OCI-LY1 (cell line): Measurements from ENCODE around the gene CCND1.

ENCODE experiments used
- H2AFZ ChIP-seq: fragments of 200-600 bp; sonication (generic), shearing (Covaris generic); 2 replicates; pipeline ENCODE4 v1.6.0; 2014; ENCODE audit warnings: antibody characterized with exemption, mild to moderate bottlenecking, low read length
- H3F3A ChIP-seq: fragments of 200-600 bp; sonication (generic), shearing (Covaris generic); 2 replicates; pipeline ENCODE4 v1.6.0; 2014; ENCODE audit warnings: mild to moderate bottlenecking, antibody characterized with exemption, low read length, moderate library complexity; ENCODE audit not compliant: insufficient read depth
- H3K27ac ChIP-seq: fragments of 200-600 bp; sonication (generic); 2 replicates; pipeline ENCODE4 v1.5.1; 2014; ENCODE audit warnings: low read length, mixed run types, mild to moderate bottlenecking, low read depth; ENCODE audit not compliant: poor library complexity, severe bottlenecking
- H3K27me3 ChIP-seq: fragments of 200-600 bp; sonication (generic); 2 replicates; pipeline ENCODE4 v1.6.0; 2014; ENCODE audit warnings: antibody characterized with exemption, mild to moderate bottlenecking, low read length, moderate library complexity; ENCODE audit not compliant: insufficient read depth
- H3K36me3 ChIP-seq: fragments of 200-600 bp; sonication (generic); 2 replicates; pipeline ENCODE4 v1.6.1; 2014; ENCODE audit warnings: mild to moderate bottlenecking, antibody characterized with exemption, low read length, moderate library complexity, mixed read lengths; ENCODE audit not compliant: insufficient read depth
- H3K4me1 ChIP-seq: fragments of 200-600 bp; sonication (generic); 2 replicates; pipeline ENCODE4 v1.5.1; 2014; ENCODE audit warnings: mild to moderate bottlenecking, low read length, moderate library complexity; ENCODE audit not compliant: insufficient read depth, severe bottlenecking
- H3K4me2 ChIP-seq: fragments of 200-600 bp; sonication (generic), shearing (Covaris generic); 2 replicates; pipeline ENCODE4 v1.6.1; 2014; ENCODE audit warnings: low read length
- H3K4me3 ChIP-seq: fragments of 200-600 bp; sonication (generic); 2 replicates; pipeline ENCODE4 v1.5.1; 2014; ENCODE audit warnings: low read length, low read depth, mild to moderate bottlenecking, mixed read lengths; ENCODE audit not compliant: poor library complexity, severe bottlenecking
- H3K79me2 ChIP-seq: fragments of 200-600 bp; shearing (Covaris generic); 2 replicates; pipeline ENCODE4 v1.6.1; 2016; ENCODE audit warnings: mixed run types, low read length, mixed read lengths; ENCODE audit not compliant: insufficient read depth
- H3K9ac ChIP-seq: fragments of 200-600 bp; sonication (generic), shearing (Covaris generic); 2 replicates; pipeline ENCODE4 v1.6.1; 2014; ENCODE audit warnings: mild to moderate bottlenecking, low read length, mixed read lengths
- H3K9me2 ChIP-seq: fragments of 200-600 bp; sonication (generic), shearing (Covaris generic); 2 replicates; pipeline ENCODE4 v1.6.1; 2014; ENCODE audit warnings: low read depth, mild to moderate bottlenecking, low read length, mixed read lengths
- H3K9me3 ChIP-seq: fragments of 200-600 bp; shearing (Covaris generic); 2 replicates; pipeline ENCODE4 v1.6.1; 2014; ENCODE audit warnings: low read length, mixed read lengths
- H4K20me1 ChIP-seq: fragments of 200-600 bp; sonication (generic), shearing (Covaris generic); 2 replicates; pipeline ENCODE4 v1.6.0; 2016; ENCODE audit warnings: mild to moderate bottlenecking, low read length; ENCODE audit not compliant: insufficient read depth
- CTCF ChIP-seq: fragments of 200-600 bp; sonication (generic), shearing (Covaris generic); IDR thresholded peaks from 2 replicates; pipeline ENCODE4 v1.5.1; 2017; ENCODE audit warnings: mild to moderate bottlenecking, antibody characterized with exemption, low read length, moderate library complexity, mixed read lengths
- EZH2 ChIP-seq: fragments of 200-600 bp; sonication (generic), shearing (Covaris generic); IDR thresholded peaks from 2 replicates; pipeline ENCODE4 v1.8.0; 2017; ENCODE audit warnings: borderline replicate concordance, mixed run types, mild to moderate bottlenecking, antibody characterized with exemption, low read length, moderate library complexity, mixed read lengths

The CCND1 gene

GRCh38 chr11:69635804-69636511 lies 5.0 kb upstream of the CCND1 start:
- Histone ChIP-seq H2AFZ (no peak overlapping the region), H3F3A (no peaks in the 10 kb centered on the region), H3K27ac (no peak overlapping the region), H3K4me3 (no peak overlapping the region), H3K79me2 (no peaks in the 10 kb centered on the region), H3K36me3 (no peaks in the 10 kb centered on the region), H3K27me3 (no peaks in the 10 kb centered on the region), H3K9ac (no peak overlapping the region), H3K9me3 (no peaks in the 10 kb centered on the region), H3K4me1 (no peaks in the 10 kb centered on the region), H4K20me1 (no peaks in the 10 kb centered on the region), H3K9me2 (no peaks in the 10 kb centered on the region), H3K4me2 (no peak overlapping the region)
- TF ChIP-seq EZH2 (no peak), CTCF (no peak)

- Histone ChIP-seq H3K4me1 (no peaks in the 10 kb centered on the region), H3K9me3 (no peaks in the 10 kb centered on the region), H2AFZ (no peak overlapping the region), H3K36me3 (no peaks in the 10 kb centered on the region), H3K79me2 (no peaks in the 10 kb centered on the region), H3K27me3 (no peaks in the 10 kb centered on the region), H3K27ac (no peak overlapping the region), H3K4me2 (no peak overlapping the region), H3K4me3 (no peak overlapping the region), H4K20me1 (no peaks in the 10 kb centered on the region), H3K9me2 (no peaks in the 10 kb centered on the region), H3K9ac (no peak overlapping the region), H3F3A (no peaks in the 10 kb centered on the region)
- TF ChIP-seq CTCF = no peak
- TF ChIP-seq EZH2 = no peak
These were observed 4.3 kb upstream of the CCND1 start for GRCh38 chr11:69636512-69637197.

- H3K4me3 ChIP-seq = no peak overlapping the region
- no peak overlapping the region for H3K4me2 ChIP-seq
These were observed 3.6 kb upstream of the CCND1 start for GRCh38 chr11:69637198-69637940.

More at GRCh38 chr11:69637198-69637940, 3.6 kb upstream of the CCND1 start:
- Histone ChIP-seq H4K20me1 (no peaks in the 10 kb centered on the region), H3F3A (no peaks in the 10 kb centered on the region), H3K79me2 (no peaks in the 10 kb centered on the region), H3K27me3 (no peaks in the 10 kb centered on the region), H3K9ac (no peak overlapping the region), H3K27ac (no peak overlapping the region), H3K36me3 (no peaks in the 10 kb centered on the region), H3K9me2 (no peaks in the 10 kb centered on the region), H3K4me1 (no peaks in the 10 kb centered on the region), H3K9me3 (no peaks in the 10 kb centered on the region), H2AFZ (no peak overlapping the region)
- TF ChIP-seq CTCF (no peak), EZH2 (no peak)
